ENCODE measurements around the gene FAM180B.
A peak's percentile ranks its signal among the peaks of the same experiment; 100 is the strongest.
"Not testable (repeated sequence)": the region's sequence is repeated elsewhere in the genome, so short reads cannot be mapped to it uniquely, and the experiment has no call there.

The FAM180B gene

GRCh38 chr11:47586098-47586855, at the start of gene FAM180B:
FAM180B (plus strand) TSS chr11:47586678; CDS start chr11:47586769, 91 bp downstream.
- no peak for DNase-seq

- DNase-seq = no peak
These were observed 49.6 kb upstream of the FAM180B start for GRCh38 chr11:47536915-47537314.

DNA sequence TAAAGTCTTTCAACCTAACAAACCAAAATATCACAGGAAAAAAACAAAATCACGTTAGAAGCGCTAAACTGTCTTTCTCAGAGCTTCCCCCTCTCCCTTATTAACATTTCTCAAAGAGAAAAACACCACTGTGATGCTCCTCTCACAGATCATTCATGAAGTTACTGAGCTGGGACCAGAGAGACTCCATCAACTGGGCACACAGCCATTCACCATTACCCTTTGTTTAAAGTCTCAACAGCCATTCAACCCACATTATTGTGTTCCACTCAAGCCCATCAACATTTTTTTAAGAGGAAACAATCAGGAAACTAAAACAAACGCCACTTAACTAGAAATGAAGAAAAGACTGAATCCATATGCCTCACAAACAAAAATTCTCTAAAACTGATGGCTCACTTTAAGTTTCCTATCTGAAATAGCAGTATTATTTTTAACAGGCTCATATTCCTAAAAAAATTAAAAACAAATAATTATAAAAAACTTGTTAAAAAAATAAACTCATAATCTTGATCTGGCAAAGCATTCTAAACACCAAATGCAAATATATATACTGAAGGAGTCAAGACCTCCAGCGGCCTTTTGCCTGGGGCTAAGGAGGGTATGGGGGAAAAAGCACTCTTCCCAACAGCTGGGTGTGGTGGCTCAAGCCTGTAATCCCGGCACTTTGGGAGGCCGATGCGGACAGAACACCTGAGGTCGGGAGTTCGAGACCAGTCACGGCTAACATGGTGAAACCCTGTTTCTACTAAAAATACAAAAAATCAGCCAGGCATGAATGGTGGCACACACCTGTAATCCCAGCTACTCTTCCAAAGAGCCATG, 47.5 kb upstream of the FAM180B start:
- no peak for DNase-seq

DNA sequence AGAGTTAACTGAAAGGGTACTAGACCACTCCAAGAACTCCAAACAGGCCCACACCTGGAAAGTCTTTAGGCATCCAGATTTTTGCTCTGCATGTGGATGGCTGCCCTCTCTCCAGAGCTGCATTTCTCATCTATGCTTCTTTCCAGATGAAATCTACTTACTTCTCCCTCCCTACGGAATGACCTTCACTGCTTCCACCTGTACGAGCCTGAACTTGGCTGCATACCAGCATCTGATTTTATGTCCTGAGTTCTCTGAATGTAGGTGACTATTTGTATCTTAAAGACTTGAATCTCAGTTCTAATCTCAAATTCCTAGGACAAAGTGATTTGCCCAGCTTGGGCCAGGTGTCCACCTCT, 46.8 kb upstream of the FAM180B start:
- DNase-seq = no peak

GRCh38 chr11:47541070-47541469, 45.4 kb upstream of the FAM180B start:
- no peak for DNase-seq

- DNase-seq = no peak
These were observed 41.2 kb upstream of the FAM180B start for GRCh38 chr11:47545298-47545697.

- not testable (repeated sequence) for DNase-seq
These were observed 40.2 kb upstream of the FAM180B start for GRCh38 chr11:47546274-47546673.

DNA sequence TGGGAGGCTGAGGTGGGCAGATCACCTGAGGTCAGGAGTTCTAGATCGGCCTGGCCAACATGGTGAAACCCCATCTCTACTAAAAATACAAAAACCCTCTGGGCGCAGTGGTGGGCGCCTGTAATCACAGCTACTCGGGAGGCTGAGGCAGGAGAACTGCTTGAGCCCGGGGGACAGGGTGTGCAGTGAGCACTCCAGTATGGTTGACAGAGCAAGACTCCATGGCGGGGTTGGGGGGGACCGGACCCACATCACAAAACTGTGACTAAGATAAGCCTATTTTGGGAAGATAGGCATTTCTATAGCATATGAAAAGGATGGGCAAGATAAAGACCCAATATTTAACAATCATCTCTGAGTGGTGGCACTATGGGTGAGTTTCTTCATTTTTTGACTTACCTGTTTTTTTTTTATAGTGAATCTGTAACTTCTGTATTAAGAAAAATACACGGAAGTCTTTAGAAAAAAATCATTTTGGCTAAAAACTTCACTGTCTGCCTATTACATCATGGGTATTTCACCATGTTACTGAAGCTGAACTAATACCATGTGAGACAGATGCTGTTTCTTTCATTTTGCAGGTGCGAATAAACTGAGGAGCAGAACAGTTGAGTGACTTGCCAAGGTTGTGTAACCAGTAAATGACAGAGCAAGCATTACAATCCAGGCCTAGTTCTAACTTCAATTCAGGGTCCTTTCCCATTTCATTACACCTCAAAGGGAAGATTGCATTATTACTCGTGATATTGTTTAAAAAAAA, 36.0 kb upstream of the FAM180B start:
- no peak for DNase-seq

- no peak for DNase-seq
These were observed 35.4 kb upstream of the FAM180B start for GRCh38 chr11:47551086-47551485.

- DNase-seq = no peak
These were observed 34.4 kb upstream of the FAM180B start for GRCh38 chr11:47552056-47552565.

GRCh38 chr11:47552566-47553405, 33.7 kb upstream of the FAM180B start, which contains the start of gene CELF1:
CELF1 (minus strand) TSS chr11:47553132; CDS start chr11:47499523, 53,609 bp downstream.
- peak; percentile 90 to 91 for DNase-seq

DNA sequence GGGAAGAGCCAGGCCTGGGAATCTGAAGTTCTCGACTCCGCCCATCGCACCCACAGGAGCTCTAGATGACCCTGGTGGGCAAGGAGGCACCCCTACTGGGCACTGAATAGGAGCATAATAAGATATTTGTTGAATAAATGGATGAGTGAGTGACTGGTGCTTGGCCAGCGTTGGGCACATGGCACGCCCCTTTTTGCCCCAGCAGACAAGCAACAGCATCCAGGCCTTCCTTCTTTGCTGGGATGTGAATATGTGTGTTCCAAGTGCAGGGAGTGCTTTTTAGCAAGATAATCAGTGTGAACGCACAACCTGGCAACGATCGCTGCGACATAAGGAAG, 33.1 kb upstream of the FAM180B start:
- no peak for DNase-seq

DNA sequence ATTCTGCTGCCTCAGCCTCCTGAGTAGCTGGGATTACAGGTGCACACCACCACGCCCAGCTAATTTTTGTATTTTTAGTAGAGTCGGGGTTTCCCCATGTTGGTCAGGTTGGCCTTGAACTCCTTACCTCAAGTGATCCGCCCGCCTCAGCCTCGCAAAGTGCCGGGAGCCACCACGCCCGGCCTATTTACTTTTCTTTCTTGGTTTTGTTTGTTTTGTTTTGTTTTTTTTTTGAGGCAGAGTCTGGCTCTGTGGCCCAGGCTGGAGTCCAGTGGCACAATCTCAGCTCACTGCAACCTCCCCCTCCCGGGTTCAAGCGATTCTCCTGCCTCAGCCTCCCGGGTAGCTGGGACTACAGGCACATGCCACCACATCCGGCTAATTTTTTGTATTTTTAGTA, 29.5 kb upstream of the FAM180B start:
- not testable (repeated sequence) for DNase-seq

GRCh38 chr11:47558695-47559094, 27.8 kb upstream of the FAM180B start:
- no peak for DNase-seq

DNA sequence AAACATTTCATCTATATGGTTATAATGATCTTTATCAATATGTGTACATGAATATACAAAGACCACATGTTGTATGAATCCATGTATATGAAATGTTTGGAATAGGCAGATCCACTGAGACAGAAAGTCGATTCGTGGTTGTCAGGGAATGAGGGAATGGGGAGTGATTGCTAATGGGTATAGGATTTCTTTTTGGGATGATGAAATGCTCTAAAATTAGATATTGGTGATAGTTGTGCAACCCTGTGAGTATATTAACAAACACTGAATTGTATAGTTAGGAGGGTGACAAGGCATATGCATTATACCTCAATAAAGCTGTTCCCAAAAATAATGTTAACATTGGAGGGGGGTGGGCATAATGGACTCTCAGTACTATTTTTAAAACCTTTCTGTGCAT, 26.1 kb upstream of the FAM180B start:
- no peak for DNase-seq

DNA sequence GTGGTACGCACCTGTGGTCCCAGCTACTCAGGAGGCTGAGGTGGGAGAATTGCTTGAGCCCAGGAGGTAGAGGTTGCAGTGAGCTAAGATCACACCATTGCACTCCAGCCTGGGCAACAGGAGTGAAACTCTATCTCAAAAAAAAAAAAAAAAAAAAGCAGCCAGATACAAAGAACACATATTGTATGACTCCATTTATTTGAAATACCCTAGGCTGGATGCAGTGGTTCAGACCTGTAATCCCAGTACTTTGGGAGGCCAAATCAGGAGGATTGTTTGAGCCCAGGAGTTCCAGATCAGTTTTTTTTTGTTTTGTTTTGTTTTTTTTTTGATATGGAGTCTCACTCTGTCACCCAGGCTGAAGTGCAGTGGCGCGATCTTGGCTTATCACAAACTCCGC, 24.1 kb upstream of the FAM180B start:
- not testable (repeated sequence) for DNase-seq

- DNase-seq = not testable (repeated sequence)
These were observed 22.1 kb upstream of the FAM180B start for GRCh38 chr11:47564366-47564765.

DNA sequence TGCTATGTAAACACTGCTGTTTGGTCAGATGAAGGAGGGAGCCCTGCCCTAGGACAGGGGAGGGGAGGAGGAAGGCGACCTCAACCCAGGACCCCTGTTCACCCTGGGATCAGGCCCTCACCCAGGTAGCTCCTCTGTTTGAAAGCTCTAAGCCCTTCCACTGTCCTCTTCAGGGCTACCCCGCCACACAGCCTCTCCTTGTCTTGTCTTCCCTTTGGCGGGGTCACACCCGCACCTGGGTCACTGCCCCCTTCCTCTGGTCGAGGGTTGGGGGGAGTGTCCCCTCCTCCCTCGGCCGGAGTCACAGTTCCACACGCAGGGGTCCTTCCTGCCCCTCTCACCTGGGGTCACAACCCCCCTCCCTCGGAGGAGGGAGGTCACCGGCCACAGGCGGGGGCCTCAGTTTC, 21.5 kb upstream of the FAM180B start:
- no peak for DNase-seq

DNA sequence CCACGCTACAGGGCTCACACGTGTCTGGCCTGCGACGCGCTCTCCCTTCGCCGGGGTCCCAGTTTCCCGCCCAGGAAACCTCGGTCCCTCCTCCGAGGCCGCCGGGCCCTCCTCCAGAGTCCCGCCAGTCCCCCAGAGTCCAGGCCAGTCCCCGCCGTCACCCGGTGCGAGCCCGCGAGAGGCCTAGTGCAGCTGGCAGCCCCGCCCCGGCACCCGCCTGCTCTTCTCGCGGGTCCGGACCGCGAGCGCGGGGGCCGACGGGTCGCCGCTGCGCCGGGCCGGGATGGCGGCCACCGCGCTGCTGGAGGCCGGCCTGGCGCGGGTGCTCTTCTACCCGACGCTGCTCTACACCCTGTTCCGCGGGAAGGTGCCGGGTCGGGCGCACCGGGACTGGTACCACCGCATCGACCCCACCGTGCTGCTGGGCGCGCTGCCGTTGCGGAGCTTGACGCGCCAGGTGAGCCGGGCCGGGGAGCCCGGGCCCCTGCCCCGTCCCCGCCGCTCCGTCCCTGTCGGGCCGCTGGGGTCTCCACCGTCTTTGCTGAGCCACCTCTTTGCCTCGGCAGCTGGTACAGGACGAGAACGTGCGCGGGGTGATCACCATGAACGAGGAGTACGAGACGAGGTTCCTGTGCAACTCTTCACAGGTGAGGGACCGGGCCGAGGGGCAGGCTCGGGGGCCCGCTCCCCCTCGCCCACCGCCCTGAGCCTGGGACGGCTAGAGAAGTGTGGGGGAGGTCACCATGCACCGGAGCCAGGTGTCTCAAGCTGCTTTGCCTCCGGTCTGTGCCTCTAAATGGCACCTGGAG, 20.9 kb upstream of the FAM180B start, which contains the start of gene PTPMT1:
Gene PTPMT1, plus strand, starts transcription at position 260 of the 809 bp plus-strand sequence. Its CDS starts 24 bp downstream, at position 284.
- DNase-seq = peak; percentile 57 to 66

DNA sequence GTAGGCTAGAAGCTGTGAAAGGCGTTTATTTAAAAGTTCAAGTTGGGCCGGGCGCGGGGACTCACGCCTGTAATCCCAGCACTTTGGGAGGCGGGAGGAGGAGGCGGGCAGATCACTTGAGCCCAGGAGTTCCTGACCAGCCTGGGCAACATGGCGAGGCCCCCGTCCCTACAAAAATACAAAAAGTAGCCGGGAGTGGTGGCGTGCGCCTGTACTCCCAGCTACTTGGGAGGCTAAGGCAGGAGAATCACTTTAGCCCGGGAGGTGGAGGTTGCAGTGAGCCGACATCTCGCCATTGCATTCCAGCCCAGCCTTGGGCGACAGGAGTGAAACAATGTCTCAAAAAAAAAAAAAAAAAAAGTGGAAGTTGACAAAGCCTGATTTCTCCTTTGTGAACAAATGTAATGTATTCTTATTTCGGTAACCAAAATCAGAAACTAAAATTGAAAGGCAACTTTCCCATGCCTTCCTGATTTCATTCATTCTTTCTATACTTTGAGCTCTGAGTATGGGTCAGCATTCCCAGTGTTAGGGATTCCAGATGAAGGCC, 20.3 kb upstream of the FAM180B start:
- DNase-seq = no peak

GRCh38 chr11:47569646-47570045, 16.8 kb upstream of the FAM180B start:
- no peak for DNase-seq

Measured in stimulated activated CD4-positive, alpha-beta T cell treated with anti-CD3 and anti-CD28 coated beads, Interleukin-4, amount 100 ng/mL, for 4 hours (primary cell).